ENCODE results near the gene ABCD3.

ABCD3 gene

DNA sequence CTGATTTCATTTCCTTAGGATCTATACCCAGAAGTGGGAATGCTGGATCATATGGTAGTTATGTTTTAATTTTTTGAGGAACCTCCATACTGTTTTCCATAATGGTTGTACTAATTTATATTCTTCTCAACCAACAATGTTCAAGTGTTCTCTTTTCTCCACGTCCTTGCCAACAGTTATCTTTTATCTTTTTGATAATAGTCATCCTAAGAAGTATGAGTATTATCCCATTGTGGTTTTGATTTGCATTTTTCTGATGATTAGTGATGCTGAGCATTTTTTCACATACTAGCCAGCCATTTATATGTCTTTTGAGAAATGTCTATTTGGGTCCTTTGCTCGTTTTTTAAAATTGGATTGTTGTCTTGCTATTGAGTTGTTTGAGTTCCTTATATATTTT lies 38.5 kb downstream of the ABCD3 start:
- DNase-seq (ENCODE audit: insufficient read length, low spot score) (no peak), FAIRE-seq (no peak)
- TF ChIP-seq POU2F2 (IDR thresholded peaks at IDR 0.05; ENCODE audit: low read depth, low read length): no peak
- TF ChIP-seq POLR2A (IDR thresholded peaks at IDR 0.05; ENCODE audit: low read depth, low read length): no peak
- no peak for TF ChIP-seq PAX5 (IDR thresholded peaks at IDR 0.05; ENCODE audit: insufficient read depth, low read length, severe bottlenecking)
- TF ChIP-seq POLR2AphosphoS5 (IDR thresholded peaks at IDR 0.05; ENCODE audit: low read depth, low read length): no peak
- TF ChIP-seq TAF1 (IDR thresholded peaks at IDR 0.05; ENCODE audit: low read depth, low read length): no peak
- no peak for TF ChIP-seq SPI1 (IDR thresholded peaks at IDR 0.05; ENCODE audit: low read depth, low read length)

DNA sequence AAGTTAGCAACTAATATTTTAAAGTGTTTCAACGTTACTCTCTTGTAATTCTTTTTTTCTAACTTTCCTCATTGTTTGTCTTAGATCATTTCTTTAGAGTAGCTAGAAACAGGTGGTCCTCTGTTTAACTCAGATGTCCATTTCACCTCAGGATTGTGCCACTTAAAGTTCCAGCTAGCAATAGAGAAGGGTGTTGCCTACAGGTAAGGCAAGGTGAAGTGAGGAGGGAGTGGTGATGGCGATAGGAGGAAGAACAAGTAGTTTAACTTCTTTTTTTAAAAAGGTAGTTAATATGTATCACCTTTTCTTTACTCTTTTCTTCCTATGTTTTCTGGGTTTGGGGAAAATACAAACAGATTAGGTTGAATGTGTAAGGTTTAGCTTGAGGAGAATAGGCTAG lies 44.4 kb downstream of the ABCD3 start:
- no peak for FAIRE-seq
- TF ChIP-seq POU2F2 (IDR thresholded peaks at IDR 0.05; ENCODE audit: low read depth, low read length) (no peak), PAX5 (IDR thresholded peaks at IDR 0.05; ENCODE audit: insufficient read depth, low read length, severe bottlenecking) (no peak), POLR2AphosphoS5 (IDR thresholded peaks at IDR 0.05; ENCODE audit: low read depth, low read length) (no peak), TAF1 (IDR thresholded peaks at IDR 0.05; ENCODE audit: low read depth, low read length) (no peak), POLR2A (IDR thresholded peaks at IDR 0.05; ENCODE audit: low read depth, low read length) (no peak), SPI1 (IDR thresholded peaks at IDR 0.05; ENCODE audit: low read depth, low read length) (no peak)

DNA sequence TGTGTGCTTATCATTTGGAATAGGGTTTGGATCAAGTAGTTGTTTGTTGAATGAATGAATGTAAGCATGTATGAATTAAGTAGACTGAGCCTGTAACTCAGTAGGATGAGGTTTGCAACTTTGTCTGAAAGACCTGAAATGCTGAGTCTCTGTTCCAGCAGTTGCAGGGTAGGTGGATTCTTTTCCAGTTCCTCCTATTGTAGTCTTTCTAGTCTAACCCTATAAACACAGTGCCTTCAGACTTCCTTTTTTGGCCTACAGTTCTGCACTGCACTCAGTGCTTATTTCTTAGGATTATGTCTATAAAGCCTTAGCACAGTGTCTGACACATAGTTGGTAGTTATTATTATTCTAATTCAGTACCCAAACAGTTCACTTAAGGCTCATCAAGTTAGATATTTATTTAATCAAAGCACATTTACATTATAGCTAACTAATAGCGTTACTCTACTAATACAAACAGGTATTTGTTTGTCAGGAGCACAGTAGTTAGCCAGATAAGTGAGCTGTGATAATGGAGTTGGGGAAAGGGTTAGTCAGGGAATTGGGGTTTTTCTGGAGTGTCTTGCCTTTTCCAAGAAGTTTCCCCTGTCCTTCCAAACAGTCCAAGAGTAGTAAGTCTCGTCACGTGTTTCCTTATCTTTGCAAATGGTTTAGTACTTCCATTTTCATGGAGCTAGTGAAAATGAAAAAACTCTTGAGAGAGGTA lies 45.0 kb downstream of the ABCD3 start:
- FAIRE-seq (peak; percentile 28), DNase-seq (ENCODE audit: insufficient read length, low spot score) (no peak)
- TF ChIP-seq SPI1 (IDR thresholded peaks at IDR 0.05; ENCODE audit: low read depth, low read length): 0 out of 2 replicates have a peak, but pooled peaks have one; percentile 16
- no peak for TF ChIP-seq POLR2AphosphoS5 (IDR thresholded peaks at IDR 0.05; ENCODE audit: low read depth, low read length)
- TF ChIP-seq POU2F2 (IDR thresholded peaks at IDR 0.05; ENCODE audit: low read depth, low read length): no peak
- TF ChIP-seq PAX5 (IDR thresholded peaks at IDR 0.05; ENCODE audit: insufficient read depth, low read length, severe bottlenecking): no peak
- no peak for TF ChIP-seq POLR2A (IDR thresholded peaks at IDR 0.05; ENCODE audit: low read depth, low read length)
- no peak for TF ChIP-seq TAF1 (IDR thresholded peaks at IDR 0.05; ENCODE audit: low read depth, low read length)

More for the DNA sequence above, 44.4 kb downstream of the ABCD3 start:
- no peak for DNase-seq (ENCODE audit: insufficient read length, low spot score)

DNA sequence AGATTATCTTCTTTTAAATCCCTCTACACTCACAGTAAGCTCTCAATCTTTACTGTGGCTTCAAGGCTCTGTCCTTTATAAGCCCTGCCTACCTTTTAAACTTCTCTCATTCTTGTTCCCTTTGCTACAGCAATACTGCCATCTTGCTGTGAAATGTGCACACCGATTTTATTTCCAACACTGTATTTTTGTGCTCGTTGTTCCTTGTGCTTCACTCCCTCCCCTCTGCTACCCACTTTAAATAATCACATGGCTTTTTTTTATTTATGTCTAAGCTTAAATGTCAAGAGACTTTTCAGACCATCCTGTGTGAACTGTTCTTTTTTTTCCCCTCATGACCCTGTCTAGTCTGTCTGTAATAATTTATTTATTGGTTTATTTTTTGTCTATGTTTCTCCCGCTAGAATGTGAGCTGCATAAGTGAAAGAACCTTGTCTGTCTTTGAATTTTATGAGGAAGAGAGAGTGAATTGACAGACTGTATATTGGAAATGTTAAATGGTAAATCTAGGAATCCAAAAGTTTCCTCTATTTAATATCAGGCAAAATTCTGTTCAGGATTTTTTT lies 45.7 kb downstream of the ABCD3 start:
- peak; percentile 82 for FAIRE-seq
- DNase-seq (ENCODE audit: insufficient read length, low spot score): no peak
- TF ChIP-seq PAX5 (IDR thresholded peaks at IDR 0.05; ENCODE audit: insufficient read depth, low read length, severe bottlenecking) (no peak), POU2F2 (IDR thresholded peaks at IDR 0.05; ENCODE audit: low read depth, low read length) (no peak), TAF1 (IDR thresholded peaks at IDR 0.05; ENCODE audit: low read depth, low read length) (no peak), POLR2A (IDR thresholded peaks at IDR 0.05; ENCODE audit: low read depth, low read length) (no peak), SPI1 (IDR thresholded peaks at IDR 0.05; ENCODE audit: low read depth, low read length) (no peak), POLR2AphosphoS5 (IDR thresholded peaks at IDR 0.05; ENCODE audit: low read depth, low read length) (no peak)

DNA sequence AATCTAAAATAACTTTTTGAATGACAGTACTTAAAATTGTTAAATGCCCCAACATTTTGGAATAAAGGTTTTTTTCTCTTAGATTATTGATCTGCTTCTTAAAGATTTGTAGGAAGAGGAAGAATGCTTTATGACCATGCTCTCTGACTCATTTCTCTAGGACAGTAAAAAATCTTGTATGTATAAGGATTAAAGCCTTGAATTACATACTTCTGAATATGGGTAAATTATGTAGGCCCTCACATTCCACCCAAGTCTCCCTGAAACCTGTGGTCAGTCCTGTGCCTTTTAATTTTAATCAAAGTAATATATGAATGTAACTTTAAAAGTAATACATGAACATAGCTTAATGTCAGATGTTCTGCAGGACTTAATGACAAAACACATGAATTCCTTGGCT lies 50.5 kb downstream of the ABCD3 start:
- TF ChIP-seq POLR2A (IDR thresholded peaks at IDR 0.05; ENCODE audit: low read depth, low read length) (no peak), SPI1 (IDR thresholded peaks at IDR 0.05; ENCODE audit: low read depth, low read length) (no peak), POU2F2 (IDR thresholded peaks at IDR 0.05; ENCODE audit: low read depth, low read length) (no peak), POLR2AphosphoS5 (IDR thresholded peaks at IDR 0.05; ENCODE audit: low read depth, low read length) (no peak), PAX5 (IDR thresholded peaks at IDR 0.05; ENCODE audit: insufficient read depth, low read length, severe bottlenecking) (no peak), TAF1 (IDR thresholded peaks at IDR 0.05; ENCODE audit: low read depth, low read length) (no peak)
- FAIRE-seq: no peak

DNA sequence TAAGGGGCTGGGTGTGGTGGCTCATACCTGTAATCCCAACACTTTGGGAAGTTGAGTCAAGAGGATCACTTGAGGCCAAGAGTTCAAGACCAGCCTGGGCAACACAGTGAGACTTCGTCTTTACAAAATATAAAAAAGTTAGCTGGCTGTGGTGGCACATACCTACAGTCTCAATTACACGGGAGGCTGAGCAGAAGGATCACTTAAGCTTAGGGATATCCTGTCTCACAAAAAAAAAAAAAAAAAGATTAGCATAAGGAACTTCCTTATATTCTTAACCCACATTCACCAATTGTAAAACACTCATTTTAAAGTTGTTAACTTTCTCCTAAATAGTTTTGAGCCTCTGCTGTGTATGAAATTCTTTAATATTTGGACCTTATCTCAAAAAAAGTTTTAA lies 53.1 kb downstream of the ABCD3 start:
- TF ChIP-seq TAF1 (IDR thresholded peaks at IDR 0.05; ENCODE audit: low read depth, low read length) (no peak), PAX5 (IDR thresholded peaks at IDR 0.05; ENCODE audit: insufficient read depth, low read length, severe bottlenecking) (no peak), POLR2A (IDR thresholded peaks at IDR 0.05; ENCODE audit: low read depth, low read length) (no peak), SPI1 (IDR thresholded peaks at IDR 0.05; ENCODE audit: low read depth, low read length) (no peak), POU2F2 (IDR thresholded peaks at IDR 0.05; ENCODE audit: low read depth, low read length) (no peak), POLR2AphosphoS5 (IDR thresholded peaks at IDR 0.05; ENCODE audit: low read depth, low read length) (no peak)

More for the DNA sequence above, 50.5 kb downstream of the ABCD3 start:
- DNase-seq (ENCODE audit: insufficient read length, low spot score): no peak

DNA sequence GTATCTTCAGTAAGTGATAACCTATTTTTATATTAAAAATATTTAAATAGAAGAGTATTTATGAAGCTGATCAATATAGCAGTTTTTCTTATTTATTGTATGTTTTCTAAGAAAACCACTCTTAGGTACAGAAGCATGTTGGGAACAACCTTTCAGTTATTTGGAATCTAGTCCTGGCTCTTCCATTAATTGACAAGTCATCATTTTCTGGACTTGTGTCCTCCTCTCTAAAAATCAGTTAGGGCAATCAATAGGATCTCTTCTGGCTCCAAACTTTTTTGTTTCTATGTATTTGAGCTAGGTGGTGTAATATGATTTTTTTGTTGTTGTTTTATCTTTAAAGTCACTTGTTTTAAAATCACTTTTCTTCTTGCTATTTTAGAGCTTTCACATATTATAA lies 57.0 kb downstream of the ABCD3 start:
- TF ChIP-seq TAF1 (IDR thresholded peaks at IDR 0.05; ENCODE audit: low read depth, low read length) (no peak), POU2F2 (IDR thresholded peaks at IDR 0.05; ENCODE audit: low read depth, low read length) (no peak), PAX5 (IDR thresholded peaks at IDR 0.05; ENCODE audit: insufficient read depth, low read length, severe bottlenecking) (no peak), POLR2A (IDR thresholded peaks at IDR 0.05; ENCODE audit: low read depth, low read length) (no peak), SPI1 (IDR thresholded peaks at IDR 0.05; ENCODE audit: low read depth, low read length) (no peak), POLR2AphosphoS5 (IDR thresholded peaks at IDR 0.05; ENCODE audit: low read depth, low read length) (no peak)
- DNase-seq (ENCODE audit: insufficient read length, low spot score) (no peak), FAIRE-seq (no peak)

More for the DNA sequence above, 53.1 kb downstream of the ABCD3 start:
- DNase-seq (ENCODE audit: insufficient read length, low spot score) (no peak), FAIRE-seq (no peak)

DNA sequence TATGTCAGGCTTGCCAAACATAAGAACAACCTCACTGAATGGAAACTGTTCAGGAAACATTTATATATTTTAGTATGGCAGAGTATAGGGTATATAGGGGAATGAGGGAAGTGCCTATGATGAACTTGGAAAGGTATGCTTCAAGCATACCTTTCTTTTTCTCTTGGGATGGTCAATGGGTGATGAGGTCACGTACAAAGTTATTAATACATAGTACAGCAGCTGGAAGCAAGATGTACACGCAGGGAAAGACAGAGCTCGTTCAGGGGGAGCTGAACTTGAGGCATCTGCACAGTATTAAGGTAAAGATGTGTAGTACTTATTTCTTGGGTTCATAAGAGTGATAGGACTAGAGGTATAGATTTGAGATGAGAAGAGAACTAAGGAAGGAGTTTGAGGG lies 61.5 kb downstream of the ABCD3 start:
- no peak for DNase-seq (ENCODE audit: insufficient read length, low spot score)
- TF ChIP-seq POLR2AphosphoS5 (IDR thresholded peaks at IDR 0.05; ENCODE audit: low read depth, low read length) (no peak), POLR2A (IDR thresholded peaks at IDR 0.05; ENCODE audit: low read depth, low read length) (no peak), TAF1 (IDR thresholded peaks at IDR 0.05; ENCODE audit: low read depth, low read length) (no peak), POU2F2 (IDR thresholded peaks at IDR 0.05; ENCODE audit: low read depth, low read length) (no peak)
- FAIRE-seq: no peak

DNA sequence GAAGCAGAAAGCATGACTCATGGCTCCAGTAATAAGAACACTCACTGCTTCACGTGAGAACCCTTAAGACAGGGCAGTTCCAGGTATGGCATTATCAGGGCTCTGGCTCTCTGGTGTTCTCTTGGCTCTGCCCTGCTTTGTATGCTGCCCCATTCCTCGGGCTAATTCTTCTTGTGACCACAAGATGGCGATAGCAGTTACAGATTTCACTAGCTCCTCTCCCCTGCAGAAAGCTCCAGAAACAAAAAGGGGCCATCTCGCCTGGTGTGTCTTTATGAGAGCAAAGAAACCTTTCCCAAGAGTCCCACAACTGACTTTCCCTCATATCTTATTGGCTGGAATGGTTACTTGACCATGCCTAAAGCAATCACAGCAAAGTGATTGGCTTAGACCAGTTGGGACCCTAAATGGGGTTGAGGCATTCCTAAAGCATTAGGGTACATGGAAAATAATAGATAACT lies 63.3 kb downstream of the ABCD3 start:
- FAIRE-seq: peak; percentile 58
- DNase-seq (ENCODE audit: insufficient read length, low spot score): peak; percentile 4
- TF ChIP-seq POLR2A (IDR thresholded peaks at IDR 0.05; ENCODE audit: low read depth, low read length) (no peak), POU2F2 (IDR thresholded peaks at IDR 0.05; ENCODE audit: low read depth, low read length) (no peak), PAX5 (IDR thresholded peaks at IDR 0.05; ENCODE audit: insufficient read depth, low read length, severe bottlenecking) (no peak), POLR2AphosphoS5 (IDR thresholded peaks at IDR 0.05; ENCODE audit: low read depth, low read length) (no peak), SPI1 (IDR thresholded peaks at IDR 0.05; ENCODE audit: low read depth, low read length) (no peak)

Data from GM12891 (cell line).